Naive B cell (primary cell): ENCODE measurements around the gene PKD2L1. TPM values are rescaled to one million over a fixed set of nuclear protein-coding genes. Genes with fewer than 3 reads are reported as not detected.
A peak's percentile ranks its signal among the peaks of the same experiment; 100 is the strongest.

ENCODE experiments used
- ATAC-seq, 2 donors: fragments of 150-1000 bp; cut with Tn5 transposase; 2 replicates each; pipeline ENCODE4 v1.10.0; 2021; ENCODE audit warnings: low read depth in 2 of 2, mild to moderate bottlenecking in 2 of 2, moderate library complexity in 2 of 2
- DNase-seq: peaks from one replicate; pipeline ENCODE4 v3.0.0; 2022
- H3K27ac Mint-ChIP-seq, 6 donors: one replicate each; pipeline ENCODE4 v1.8.0; 2020 to 2022; ENCODE audit warnings: mild to moderate bottlenecking in 6 of 6, mixed read lengths in 6 of 6, moderate library complexity in 5 of 6, inconsistent platforms in 2 of 6
- H3K27me3 Mint-ChIP-seq, 3 donors: one replicate each; pipeline ENCODE4 v1.8.0; 2021 to 2022; ENCODE audit warnings: mixed read lengths in 3 of 3, mild to moderate bottlenecking in 1 of 3
- H3K36me3 Mint-ChIP-seq, 2 donors: one replicate each; pipeline ENCODE4 v1.8.0; 2020 to 2022; ENCODE audit warnings: mixed read lengths in 2 of 2, inconsistent platforms in 1 of 2, mild to moderate bottlenecking in 1 of 2
- H3K4me1 Mint-ChIP-seq, 3 donors: one replicate each; pipeline ENCODE4 v1.8.0; 2020 to 2022; ENCODE audit warnings: mixed read lengths in 3 of 3, inconsistent platforms in 1 of 3, mild to moderate bottlenecking in 1 of 3, moderate library complexity in 1 of 3
- H3K4me3 Mint-ChIP-seq, 8 donors: one replicate each; pipeline ENCODE4 v1.8.0; 2020 to 2022; ENCODE audit warnings: mild to moderate bottlenecking in 8 of 8, mixed read lengths in 8 of 8, moderate library complexity in 8 of 8, inconsistent platforms in 2 of 8
- H3K9me3 Mint-ChIP-seq, 7 donors: one replicate each; pipeline ENCODE4 v1.8.0; 2020 to 2022; ENCODE audit warnings: mixed read lengths in 7 of 7, mild to moderate bottlenecking in 5 of 7, inconsistent platforms in 2 of 7, moderate library complexity in 1 of 7
- polyA plus RNA-seq, 6 donors: library from polyadenylated mRNA; unstranded; fragments of 300-500 nt; fragmentation: Illumina TruSeq; gene quantifications; one replicate each; pipeline ENCODE4 v1.2.3, GENCODE V29; 2021; ENCODE audit warnings: low read depth in 6 of 6

PKD2L1 gene
- polyA plus RNA-seq, 6 donors from 2014 or later = 0.25 to 1.1 (median 0.93) TPM; not detected in 3

GRCh38 chr10:100364175-100364574, 34.1 kb upstream of the PKD2L1 start:
- peaks cover 0 to 4% (median 0%) of the 10 kb centered on the region in 3 donors for H3K27me3 Mint-ChIP-seq
- peaks cover 2 to 8% (median 4%) of the 10 kb centered on the region in 3 donors for H3K4me1 Mint-ChIP-seq
- peaks cover 0 to 2% (median 0%) of the 10 kb centered on the region in 7 donors for H3K9me3 Mint-ChIP-seq
- H3K4me3 Mint-ChIP-seq = no peak overlapping the region
- H3K36me3 Mint-ChIP-seq = peaks cover 22 to 27% of the 10 kb centered on the region in 2 donors
- ATAC-seq (no peak), DNase-seq (no peak)
- no peak overlapping the region for H3K27ac Mint-ChIP-seq

DNA sequence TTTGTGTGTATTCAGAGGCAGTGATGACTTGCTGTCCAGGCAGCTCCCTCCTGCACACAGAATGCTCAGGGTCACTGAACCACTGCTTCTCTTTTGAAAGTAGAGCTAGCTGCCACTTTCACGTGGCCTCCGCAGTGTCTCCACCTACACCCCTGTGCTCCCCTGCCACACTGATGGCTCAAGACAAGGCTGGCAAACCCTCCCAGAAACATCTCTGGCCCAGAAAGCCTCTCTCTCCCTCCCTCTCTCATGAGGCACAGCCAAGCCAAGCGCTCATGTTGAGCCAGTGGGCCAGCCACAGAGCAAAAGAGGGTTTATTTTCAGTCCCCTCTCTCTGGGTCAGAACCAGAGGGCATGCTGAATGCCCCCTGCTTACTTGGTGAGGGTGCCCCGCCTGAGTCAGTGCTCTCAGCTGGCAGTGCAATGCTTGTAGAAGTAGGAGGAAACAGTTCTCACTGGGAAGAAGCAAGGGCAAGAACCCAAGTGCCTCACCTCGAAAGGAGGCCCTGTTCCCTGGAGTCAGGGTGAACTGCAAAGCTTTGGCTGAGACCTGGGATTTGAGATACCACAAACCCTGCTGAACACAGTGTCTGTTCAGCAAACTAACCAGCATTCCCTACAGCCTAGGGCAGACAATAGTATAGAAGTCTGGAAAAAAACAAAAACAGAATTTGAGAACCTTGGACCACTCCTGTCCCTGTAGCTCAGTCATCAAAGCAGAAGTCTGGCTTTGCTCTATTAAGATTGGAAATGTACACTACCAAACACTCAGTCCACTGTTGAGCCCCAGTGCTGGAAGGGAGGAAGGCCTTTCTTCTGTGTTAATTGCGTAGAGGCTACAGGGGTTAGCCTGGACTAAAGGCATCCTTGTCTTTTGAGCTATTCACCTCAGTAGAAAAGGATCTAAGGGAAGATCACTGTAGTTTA, 32.8 kb upstream of the PKD2L1 start:
- Mint-ChIP-seq H3K27ac (no peak overlapping the region), H3K36me3 (peaks cover 23 to 31% of the 10 kb centered on the region in 2 donors), H3K27me3 (peaks cover 0 to 4% (median 0%) of the 10 kb centered on the region in 3 donors), H3K4me1 (peaks cover 2 to 8% (median 4%) of the 10 kb centered on the region in 3 donors), H3K9me3 (peaks cover 0 to 2% (median 0%) of the 10 kb centered on the region in 7 donors), H3K4me3 (no peak overlapping the region)
- DNase-seq (no peak), ATAC-seq (no peak)

DNA sequence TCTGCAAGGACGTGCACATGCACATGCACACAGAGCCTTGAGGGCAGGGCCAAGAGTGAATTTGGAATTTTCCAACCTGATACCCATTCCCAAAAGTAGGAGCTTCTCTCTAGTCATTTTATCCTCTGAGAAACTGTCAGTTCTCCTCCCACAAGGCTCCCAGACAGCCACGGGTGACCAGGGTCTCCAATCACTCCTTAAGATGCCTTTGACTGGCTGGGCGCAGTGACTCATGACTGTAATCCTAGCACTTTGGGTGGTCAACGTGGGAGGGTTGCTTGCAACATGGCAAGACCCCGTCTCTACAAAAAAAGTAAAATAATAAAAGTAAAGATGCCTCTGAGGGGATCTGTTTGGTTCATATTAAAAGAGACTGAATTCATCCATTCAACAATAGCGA, 30.2 kb upstream of the PKD2L1 start:
- H3K27ac Mint-ChIP-seq = no peak overlapping the region
- peaks cover 36 to 37% of the 10 kb centered on the region in 2 donors for H3K36me3 Mint-ChIP-seq
- no peaks in the 10 kb centered on the region for H3K27me3 Mint-ChIP-seq
- DNase-seq (no peak), ATAC-seq (no peak)
- no peak overlapping the region for H3K4me3 Mint-ChIP-seq
- no peaks in the 10 kb centered on the region for H3K9me3 Mint-ChIP-seq
- no peaks in the 10 kb centered on the region for H3K4me1 Mint-ChIP-seq

GRCh38 chr10:100359529-100360150, 29.6 kb upstream of the PKD2L1 start:
- Mint-ChIP-seq H3K36me3 (peaks cover 40 to 43% of the 10 kb centered on the region in 2 donors), H3K27me3 (no peaks in the 10 kb centered on the region), H3K9me3 (no peaks in the 10 kb centered on the region), H3K27ac (no peak overlapping the region), H3K4me3 (no peak overlapping the region), H3K4me1 (no peaks in the 10 kb centered on the region)
- DNase-seq (no peak), ATAC-seq (no peak)

- Mint-ChIP-seq H3K4me3 (peak overlapping the region in 1 of 8 donors; percentile 59), H3K36me3 (peaks cover 40 to 43% of the 10 kb centered on the region in 2 donors), H3K27ac (peak overlapping the region in 4 of 6 donors; percentile 11 to 52 (median 18)), H3K27me3 (no peaks in the 10 kb centered on the region), H3K9me3 (no peaks in the 10 kb centered on the region), H3K4me1 (no peaks in the 10 kb centered on the region)
- no peak for ATAC-seq
- no peak for DNase-seq
Observed at GRCh38 chr10:100359030-100359432, 29.0 kb upstream of the PKD2L1 start.

GRCh38 chr10:100357059-100357858, 27.2 kb upstream of the PKD2L1 start:
- H3K4me3 Mint-ChIP-seq = no peak overlapping the region
- H3K27ac Mint-ChIP-seq = peak overlapping the region in 2 of 6 donors; percentile 15 to 49
- H3K27me3 Mint-ChIP-seq = no peaks in the 10 kb centered on the region
- DNase-seq (no peak), ATAC-seq (no peak)
- H3K36me3 Mint-ChIP-seq = peaks cover 40 to 47% of the 10 kb centered on the region in 2 donors
- no peaks in the 10 kb centered on the region for H3K9me3 Mint-ChIP-seq
- no peaks in the 10 kb centered on the region for H3K4me1 Mint-ChIP-seq

DNA sequence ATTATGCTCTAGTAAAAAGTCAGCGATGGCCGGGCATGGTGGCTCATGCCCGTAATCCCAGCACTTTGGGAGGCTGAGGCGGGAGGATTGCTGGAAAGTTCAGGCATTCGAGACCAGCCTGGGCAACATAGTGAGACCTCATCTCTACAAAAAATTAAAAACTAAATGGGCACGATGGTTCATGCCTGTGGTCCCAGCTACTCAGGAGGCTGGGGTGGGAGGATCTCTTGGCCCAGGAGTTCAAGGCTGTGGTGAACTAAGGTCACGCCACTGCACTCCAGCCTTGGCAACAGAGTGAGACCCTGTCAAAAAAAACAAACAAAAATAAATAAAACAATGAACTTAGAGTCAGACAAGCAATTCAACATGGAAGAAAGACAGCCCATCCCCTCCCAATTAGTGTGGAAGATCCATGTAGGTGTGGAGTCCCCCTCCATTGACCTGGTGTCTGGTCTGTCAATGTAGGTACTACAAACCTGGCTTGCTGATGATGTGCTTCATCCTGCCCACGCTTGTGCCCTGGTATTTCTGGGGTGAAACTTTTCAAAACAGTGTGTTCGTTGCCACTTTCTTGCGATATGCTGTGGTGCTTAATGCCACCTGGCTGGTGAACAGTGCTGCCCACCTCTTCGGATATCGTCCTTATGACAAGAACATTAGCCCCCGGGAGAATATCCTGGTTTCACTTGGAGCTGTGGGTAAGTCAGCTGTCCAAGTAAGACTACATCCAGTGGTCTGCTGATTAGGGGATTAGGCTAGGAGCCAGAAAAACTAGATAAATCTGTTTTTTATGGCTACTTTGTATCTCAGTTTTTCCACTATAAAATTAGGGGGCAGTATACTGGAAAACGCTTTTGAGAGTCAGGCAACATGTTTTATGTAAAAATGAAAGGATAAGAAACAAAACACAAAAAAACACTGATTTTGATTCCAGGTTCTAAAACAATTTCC, 26.3 kb upstream of the PKD2L1 start:
- H3K36me3 Mint-ChIP-seq = peaks cover 38 to 42% of the 10 kb centered on the region in 2 donors
- ATAC-seq (no peak), DNase-seq (no peak)
- no peaks in the 10 kb centered on the region for H3K9me3 Mint-ChIP-seq
- H3K4me1 Mint-ChIP-seq = no peaks in the 10 kb centered on the region
- peak overlapping the region in 1 of 6 donors; percentile 20 for H3K27ac Mint-ChIP-seq
- no peaks in the 10 kb centered on the region for H3K27me3 Mint-ChIP-seq
- peak overlapping the region in 1 of 8 donors; percentile 10 for H3K4me3 Mint-ChIP-seq

DNA sequence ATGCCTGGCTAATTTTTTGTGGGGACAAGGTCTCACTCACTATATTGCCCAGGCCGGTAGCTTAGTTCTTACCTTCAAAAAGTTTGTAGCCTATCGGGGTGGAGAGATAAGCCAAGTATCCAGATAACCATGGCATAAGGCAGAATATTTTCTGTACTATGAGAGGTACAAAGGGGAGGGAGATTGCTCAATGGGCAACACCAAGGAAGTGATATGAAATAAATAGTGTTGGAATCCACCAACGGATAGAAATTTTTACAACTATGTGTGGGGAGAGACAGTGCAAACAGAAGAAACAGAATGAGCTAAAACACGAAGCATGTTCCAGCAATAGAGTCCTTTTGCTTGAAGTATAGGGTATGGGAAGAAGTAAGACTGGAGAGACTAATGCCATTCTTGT, 25.1 kb upstream of the PKD2L1 start:
- Mint-ChIP-seq H3K27ac (peak overlapping the region in 1 of 6 donors; percentile 68), H3K4me1 (no peaks in the 10 kb centered on the region), H3K4me3 (no peak overlapping the region), H3K27me3 (no peaks in the 10 kb centered on the region), H3K9me3 (no peaks in the 10 kb centered on the region), H3K36me3 (peaks cover 31 to 40% of the 10 kb centered on the region in 2 donors)
- DNase-seq = no peak
- no peak for ATAC-seq

GRCh38 chr10:100353770-100354485, 23.9 kb upstream of the PKD2L1 start:
- H3K9me3 Mint-ChIP-seq = no peaks in the 10 kb centered on the region
- H3K27me3 Mint-ChIP-seq = no peaks in the 10 kb centered on the region
- ATAC-seq (no peak), DNase-seq (no peak)
- H3K4me1 Mint-ChIP-seq = peaks cover 0 to 10% (median 5%) of the 10 kb centered on the region in 3 donors
- H3K27ac Mint-ChIP-seq = no peak overlapping the region
- H3K4me3 Mint-ChIP-seq = no peak overlapping the region
- H3K36me3 Mint-ChIP-seq = peaks cover 28 to 33% of the 10 kb centered on the region in 2 donors

DNA sequence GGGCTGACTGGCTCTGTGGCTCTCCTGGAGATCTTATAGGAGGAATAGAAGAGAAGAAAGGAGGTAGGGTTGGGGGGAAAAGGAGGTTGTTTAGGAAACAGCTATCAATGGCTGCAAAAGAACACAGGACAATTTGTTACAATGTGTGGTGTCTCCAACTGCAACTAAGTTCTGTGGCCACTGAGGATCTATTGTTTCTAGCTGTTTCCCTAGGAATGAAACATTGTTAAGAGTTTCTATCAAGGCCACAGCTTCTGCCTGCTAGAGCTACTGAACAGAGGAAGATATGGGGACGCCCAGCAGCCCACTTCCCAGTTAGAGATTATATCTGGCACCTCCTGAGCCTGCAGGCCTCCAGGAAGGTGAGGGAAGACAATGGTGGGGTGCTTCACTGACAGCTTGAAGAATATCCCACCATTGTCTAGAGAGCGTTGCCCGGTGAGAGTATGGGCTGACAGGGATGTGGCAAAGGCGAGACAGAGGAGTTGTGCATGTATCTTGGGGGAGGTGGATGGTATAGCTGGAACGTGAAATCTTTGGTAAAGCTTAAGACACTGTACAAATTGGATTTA, 21.0 kb upstream of the PKD2L1 start:
- Mint-ChIP-seq H3K9me3 (no peaks in the 10 kb centered on the region), H3K4me1 (peaks cover 9 to 28% (median 20%) of the 10 kb centered on the region in 3 donors), H3K27ac (peak overlapping the region in 2 of 6 donors; percentile 41 to 68), H3K27me3 (no peaks in the 10 kb centered on the region), H3K4me3 (no peak overlapping the region), H3K36me3 (peaks cover 20 to 32% of the 10 kb centered on the region in 2 donors)
- no peak for ATAC-seq
- no peak for DNase-seq

DNA sequence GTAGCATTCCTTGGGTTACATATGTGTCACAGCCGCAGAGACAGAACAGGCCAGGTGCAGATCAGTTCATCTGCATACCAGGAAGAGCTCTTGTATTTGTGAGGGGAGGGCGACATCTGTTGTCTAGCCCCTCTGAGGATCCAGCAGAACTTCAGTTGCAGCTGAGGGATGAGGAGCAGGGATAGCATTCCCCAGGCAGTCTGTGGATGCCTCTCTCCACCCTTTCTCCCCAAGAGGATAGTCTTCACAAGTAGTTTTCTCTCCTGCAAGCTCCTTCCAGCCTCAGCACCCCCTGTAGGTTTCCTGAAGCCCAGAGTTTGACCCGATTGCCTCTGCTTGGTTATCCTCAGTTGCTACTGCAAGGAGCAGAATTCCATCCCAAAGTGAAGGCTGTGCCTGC, 19.6 kb upstream of the PKD2L1 start:
- H3K4me1 Mint-ChIP-seq = peaks cover 14 to 37% (median 25%) of the 10 kb centered on the region in 3 donors
- no peaks in the 10 kb centered on the region for H3K9me3 Mint-ChIP-seq
- DNase-seq = no peak
- H3K4me3 Mint-ChIP-seq = peak overlapping the region in 2 of 8 donors; percentile 55 to 82
- H3K27ac Mint-ChIP-seq = no peak overlapping the region
- no peak for ATAC-seq
- H3K36me3 Mint-ChIP-seq = peaks cover 10 to 20% of the 10 kb centered on the region in 2 donors
- H3K27me3 Mint-ChIP-seq = no peaks in the 10 kb centered on the region
